GM23248 (cell line): ENCODE measurements around the gene RADX. TPM values are rescaled to one million over a fixed set of nuclear protein-coding genes. Genes with fewer than 3 reads are reported as not detected.

Source experiments
- DNase-seq: peaks from one replicate; pipeline ENCODE4 v3.0.0-alpha.2; 2015
- H2AFZ ChIP-seq: fragments of 200-600 bp; sonication (generic); 2 replicates; pipeline ENCODE4 v1.6.1; 2016; ENCODE audit warnings: antibody characterized with exemption
- H3F3A ChIP-seq: fragments of 200-600 bp; sonication (generic); 2 replicates; pipeline ENCODE4 v1.6.1; 2016; ENCODE audit warnings: mild to moderate bottlenecking, antibody characterized with exemption, mixed run types; ENCODE audit not compliant: insufficient read depth
- H3K27ac ChIP-seq: fragments of 200-600 bp; sonication (generic); 2 replicates; pipeline ENCODE4 v1.5.1; 2016; ENCODE audit warnings: mild to moderate bottlenecking
- H3K27me3 ChIP-seq: fragments of 200-600 bp; sonication (generic); replicated peaks from 2 replicates; pipeline ENCODE4 v1.6.1; 2016; ENCODE audit warnings: mild to moderate bottlenecking; ENCODE audit not compliant: insufficient read depth
- H3K36me3 ChIP-seq: fragments of 200-600 bp; sonication (generic); 2 replicates; pipeline ENCODE4 v1.6.1; 2016; ENCODE audit warnings: low read depth, mild to moderate bottlenecking
- H3K4me1 ChIP-seq: fragments of 200-600 bp; sonication (generic); 2 replicates; pipeline ENCODE4 v1.6.1; 2016; ENCODE audit warnings: mild to moderate bottlenecking; ENCODE audit not compliant: insufficient read depth
- H3K4me2 ChIP-seq: fragments of 200-600 bp; sonication (generic); one replicate; pipeline ENCODE4 v1.6.1; 2016; ENCODE audit warnings: mild to moderate bottlenecking; ENCODE audit not compliant: unreplicated experiment
- H3K4me3 ChIP-seq: fragments of 200-600 bp; sonication (generic); 2 replicates; pipeline ENCODE4 v1.5.1; 2016; ENCODE audit warnings: mild to moderate bottlenecking
- H3K79me2 ChIP-seq: fragments of 200-600 bp; sonication (generic); 2 replicates; pipeline ENCODE4 v1.6.1; 2016; ENCODE audit warnings: mild to moderate bottlenecking; ENCODE audit not compliant: insufficient read depth
- H3K9ac ChIP-seq: fragments of 200-600 bp; sonication (generic); 2 replicates; pipeline ENCODE4 v1.6.1; 2016; ENCODE audit warnings: mild to moderate bottlenecking
- H3K9me2 ChIP-seq: fragments of 200-600 bp; sonication (generic); 2 replicates; pipeline ENCODE4 v1.6.1; 2016; ENCODE audit warnings: mixed run types, mild to moderate bottlenecking, moderate library complexity; ENCODE audit not compliant: insufficient read depth
- H3K9me3 ChIP-seq: fragments of 200-600 bp; sonication (generic); one replicate; pipeline ENCODE4 v1.6.1; 2017; ENCODE audit warnings: low read depth
- H4K20me1 ChIP-seq: fragments of 200-600 bp; sonication (generic); 2 replicates; pipeline ENCODE4 v1.6.0; 2016; ENCODE audit not compliant: insufficient read depth
- EZH2 ChIP-seq: fragments of 200-600 bp; sonication (generic); IDR thresholded peaks from 2 replicates; pipeline ENCODE4 v1.6.1; 2018; ENCODE audit warnings: antibody characterized with exemption, mild to moderate bottlenecking; ENCODE audit not compliant: insufficient read depth, poor library complexity, severe bottlenecking
- EZH2phosphoT487 ChIP-seq: fragments of 200-600 bp; sonication (generic); IDR thresholded peaks from 2 replicates; pipeline ENCODE4 v1.6.1; 2018; ENCODE audit warnings: antibody characterized with exemption, moderate library complexity, mild to moderate bottlenecking, low read depth; ENCODE audit not compliant: insufficient read depth
- WGBS, 2 experiments: methylation state at CpG; one replicate each; pipeline ENCODE4 v1.1.6; 2015 to 2017; ENCODE audit warnings: low lambda C conversion rate in 2 of 2, low coverage in 1 of 2; ENCODE audit errors: missing lambda C conversion rate in 2 of 2; 5-methylcytosine and 5-hydroxymethylcytosine counted together
- in situ Hi-C: fragments of 300-500 bp; cut with MboI; formaldehyde crosslinking; loops from 2 replicates; pipeline ENCODE4 v1.15.0; 2020
- polyA plus RNA-seq: library from polyadenylated mRNA; unstranded; fragments of >200 nt; fragmentation: Nextera tagmentation; extraction: Ambion mirVana; gene quantifications from 2 replicates; pipeline ENCODE4 v1.2.1, GENCODE V29; 2016
- total RNA-seq: library from RNA; depleted of rRNA; stranded (reverse); fragments of >200 nt; shearing (Covaris generic); gene quantifications from 2 replicates; pipeline ENCODE4 v1.2.3, GENCODE V29; 2014; rRNA removed

The RADX gene
- total RNA-seq = 1.3 and 2.1 TPM in 2 replicates
- 0.53 and 1.1 TPM in 2 replicates for polyA plus RNA-seq

- peak within 1 kb of the TSS; percentile 62 for H3K4me2 ChIP-seq
- in situ Hi-C loops = no loop called here
- H3K4me1 ChIP-seq = no peaks in the 10 kb centered on the region
- no peaks in the 10 kb centered on the region for H3K36me3 ChIP-seq
- peak within 1 kb of the TSS; percentile 90 for H2AFZ ChIP-seq
- H3K79me2 ChIP-seq = no peaks in the 10 kb centered on the region
- TF ChIP-seq EZH2phosphoT487 (no peak), EZH2 (no peak)
- no peaks in the 10 kb centered on the region for H3K9me2 ChIP-seq
- no peaks in the 10 kb centered on the region for H4K20me1 ChIP-seq
- H3K27me3 ChIP-seq = no peaks in the 10 kb centered on the region
- peak within 1 kb of the TSS; percentile 82 for H3K4me3 ChIP-seq
- no peaks in the 10 kb centered on the region for H3K9me3 ChIP-seq
- peak within 1 kb of the TSS; percentile 67 for H3K9ac ChIP-seq
- peak; percentile 86 for DNase-seq
- no peak within 1 kb of the TSS for H3K27ac ChIP-seq
- no peaks in the 10 kb centered on the region for H3F3A ChIP-seq
- 0 to 2% methylated on average over 10 to 39 of the region's 46 CpGs for WGBS, 2 experiments
Observed at GRCh38 chrX:106611679-106612392, at the start of gene RADX. Gene RADX (plus strand): TSS chrX:106611978. CDS start chrX:106612081, 103 bp downstream.

- H3K36me3 ChIP-seq = no peaks in the 10 kb centered on the region
- no peaks in the 10 kb centered on the region for H3K9me2 ChIP-seq
- H3F3A ChIP-seq = no peaks in the 10 kb centered on the region
- no peak for DNase-seq
- H3K9me3 ChIP-seq = no peaks in the 10 kb centered on the region
- in situ Hi-C loops = no loop called here
- no peaks in the 10 kb centered on the region for H4K20me1 ChIP-seq
- no peaks in the 10 kb centered on the region for H3K4me1 ChIP-seq
- H3K79me2 ChIP-seq = no peaks in the 10 kb centered on the region
- no peak overlapping the region for H3K9ac ChIP-seq
- H3K4me3 ChIP-seq = no peak overlapping the region
- H3K27me3 ChIP-seq = no peaks in the 10 kb centered on the region
- TF ChIP-seq EZH2phosphoT487 (no peak), EZH2 (no peak)
- no peak overlapping the region for H3K4me2 ChIP-seq
- no peak overlapping the region for H2AFZ ChIP-seq
- WGBS, 2 experiments = 14 to 17% methylated on average over 2 of the region's 2 CpGs
- H3K27ac ChIP-seq = no peak overlapping the region
Observed at GRCh38 chrX:106564986-106565385, 46.8 kb upstream of the RADX start.

- H3K4me1 ChIP-seq = no peaks in the 10 kb centered on the region
- no peak for DNase-seq
- no peak overlapping the region for H3K9ac ChIP-seq
- H4K20me1 ChIP-seq = no peaks in the 10 kb centered on the region
- no peaks in the 10 kb centered on the region for H3F3A ChIP-seq
- H3K27ac ChIP-seq = no peak overlapping the region
- no peak overlapping the region for H3K4me2 ChIP-seq
- no peaks in the 10 kb centered on the region for H3K9me2 ChIP-seq
- no peaks in the 10 kb centered on the region for H3K79me2 ChIP-seq
- no peaks in the 10 kb centered on the region for H3K36me3 ChIP-seq
- 39 to 45% methylated on average over 6 to 7 of the region's 8 CpGs for WGBS, 2 experiments
- H3K27me3 ChIP-seq = no peaks in the 10 kb centered on the region
- H2AFZ ChIP-seq = no peak overlapping the region
- no peaks in the 10 kb centered on the region for H3K9me3 ChIP-seq
- H3K4me3 ChIP-seq = no peak overlapping the region
- in situ Hi-C loops = no loop called here
- no peak for TF ChIP-seq EZH2
Observed at GRCh38 chrX:106566362-106566761, 45.4 kb upstream of the RADX start.

GRCh38 chrX:106581856-106582255 is 29.9 kb upstream of the RADX start:
- no peak overlapping the region for H3K4me2 ChIP-seq
- in situ Hi-C loops = no loop called here
- TF ChIP-seq EZH2phosphoT487 (no peak), EZH2 (no peak)
- no peak overlapping the region for H2AFZ ChIP-seq
- no peaks in the 10 kb centered on the region for H3K9me2 ChIP-seq
- no peaks in the 10 kb centered on the region for H3K79me2 ChIP-seq
- H3K4me3 ChIP-seq = no peak overlapping the region
- no peak overlapping the region for H3K27ac ChIP-seq
- DNase-seq = no peak
- H4K20me1 ChIP-seq = no peaks in the 10 kb centered on the region
- WGBS, 2 experiments = 29 to 39% methylated on average over 1 of the region's 1 CpG
- H3K9ac ChIP-seq = no peak overlapping the region
- no peaks in the 10 kb centered on the region for H3K27me3 ChIP-seq
- H3K36me3 ChIP-seq = no peaks in the 10 kb centered on the region
- H3K9me3 ChIP-seq = no peaks in the 10 kb centered on the region
- no peaks in the 10 kb centered on the region for H3F3A ChIP-seq
- no peaks in the 10 kb centered on the region for H3K4me1 ChIP-seq
